HG03354 (cell line): ENCODE data around the gene TASL.
"Not testable (repeated sequence)": the region's sequence is repeated elsewhere in the genome, so short reads cannot be mapped to it uniquely, and the experiment has no call there.

Experiments
- ATAC-seq: cut with Tn5 transposase; IDR thresholded peaks from one replicate; pipeline ENCODE4 v1.9.1; 2021; ENCODE audit warnings: mild to moderate bottlenecking; ENCODE audit not compliant: unreplicated experiment, poor library complexity, severe bottlenecking

The TASL gene

DNA sequence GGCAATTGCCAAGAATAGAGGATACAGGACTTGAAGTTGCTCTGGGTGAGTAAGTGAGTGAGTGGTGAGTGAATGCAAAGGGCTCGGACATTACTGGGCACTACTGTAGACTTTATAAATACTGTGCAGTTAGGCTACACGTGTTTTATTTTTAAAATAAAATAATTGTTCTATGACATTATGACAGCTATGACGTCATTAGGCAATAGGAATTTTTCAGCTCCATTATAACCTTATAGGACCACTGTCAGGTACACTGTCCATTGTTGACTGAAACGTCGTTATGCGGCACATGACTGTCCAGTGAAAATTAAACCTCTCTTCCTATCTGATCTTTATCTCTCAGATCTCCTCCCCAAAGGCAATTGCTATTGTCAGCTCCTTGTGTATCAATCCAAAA, 5.1 kb upstream of the TASL start:
- ATAC-seq = no peak

DNA sequence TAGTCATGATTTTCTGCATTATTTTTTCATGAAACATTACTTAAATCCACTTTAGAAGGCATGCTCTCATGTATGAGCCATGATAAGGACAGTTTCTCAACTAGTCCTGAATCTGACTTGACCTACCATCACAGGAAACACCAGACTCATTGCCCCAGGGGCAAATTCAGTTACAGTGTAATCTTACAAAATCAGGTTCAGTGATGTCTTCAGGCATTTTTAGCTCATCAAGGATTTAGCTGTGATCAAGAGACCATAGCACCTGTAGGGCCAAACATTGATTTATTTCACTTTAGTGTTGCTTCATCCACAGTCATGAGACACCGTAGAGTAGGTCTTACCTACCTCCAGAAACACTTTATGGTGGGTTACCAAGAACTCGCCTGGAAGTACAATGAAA, 3.1 kb upstream of the TASL start:
- no peak for ATAC-seq

DNA sequence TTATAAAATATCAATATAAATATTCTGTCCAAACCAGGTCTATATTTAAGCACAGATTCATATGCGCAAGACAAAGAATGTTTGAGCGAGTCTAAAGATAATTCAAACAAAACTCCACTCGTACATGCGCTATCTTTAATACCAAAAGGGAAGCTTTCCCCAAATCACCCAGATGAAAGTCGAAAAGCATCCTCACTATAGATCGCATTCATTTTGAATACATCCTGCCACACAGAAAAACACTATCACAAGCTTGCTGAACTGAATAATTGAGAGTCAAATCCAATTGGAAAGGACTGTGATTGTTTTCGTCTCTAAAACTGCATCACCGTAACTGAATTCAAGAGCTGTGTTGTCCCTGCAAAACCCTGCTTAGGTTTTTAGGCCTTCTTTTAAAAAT, 685 bp downstream of the TASL start:
- ATAC-seq = peak; percentile 0

- ATAC-seq = no peak
Measured at GRCh38 chrX:30573125-30573524, 4.4 kb downstream of the TASL start.

GRCh38 chrX:30572678-30573077, 4.9 kb downstream of the TASL start:
- ATAC-seq = no peak

GRCh38 chrX:30572004-30572403, 5.6 kb downstream of the TASL start:
- ATAC-seq = peak; percentile 41

- no peak for ATAC-seq
Measured at GRCh38 chrX:30570505-30570904, 7.1 kb downstream of the TASL start.

GRCh38 chrX:30568136-30568535, 9.4 kb downstream of the TASL start:
- peak; percentile 81 for ATAC-seq

- not testable (repeated sequence) for ATAC-seq
Measured at GRCh38 chrX:30563070-30563469, 14.5 kb downstream of the TASL start.

DNA sequence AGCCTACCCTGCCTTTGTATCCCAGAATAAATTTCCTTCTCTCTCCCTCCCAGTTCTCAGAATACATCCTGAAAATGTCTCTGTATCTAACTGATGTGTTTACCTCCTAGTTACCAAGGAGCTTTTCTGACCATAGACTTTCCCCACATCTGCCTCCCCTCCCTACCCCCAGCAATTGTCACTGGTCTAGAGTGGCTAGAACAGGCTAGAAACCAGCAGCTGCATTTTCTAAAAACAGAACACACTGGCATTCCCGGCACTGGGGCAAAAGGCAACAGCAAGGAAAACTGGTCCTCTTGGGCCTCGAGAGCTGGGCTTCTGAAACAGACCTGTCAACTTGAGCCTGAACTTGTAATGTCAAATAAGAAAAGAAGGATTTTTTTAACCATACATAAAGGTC, 16.4 kb downstream of the TASL start:
- ATAC-seq = no peak

DNA sequence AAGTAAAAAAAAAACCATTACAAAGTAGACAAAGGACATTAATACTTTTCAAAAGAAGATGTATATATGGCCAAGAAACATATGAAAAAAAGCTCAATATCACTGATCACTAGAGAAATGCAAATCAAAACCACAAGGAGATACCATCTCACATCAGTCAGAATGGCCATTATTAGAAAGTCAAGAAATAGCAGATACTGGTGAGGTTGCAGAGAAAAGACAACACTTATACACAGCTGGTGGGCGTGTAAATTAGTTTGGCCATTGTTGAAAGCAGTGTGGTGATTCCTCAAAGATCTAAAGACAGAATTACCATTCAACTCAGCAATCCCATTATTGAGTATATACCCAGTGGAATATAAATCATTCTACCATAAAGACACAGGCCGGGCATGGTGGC, 39.3 kb downstream of the TASL start:
- peak; percentile 79 for ATAC-seq

DNA sequence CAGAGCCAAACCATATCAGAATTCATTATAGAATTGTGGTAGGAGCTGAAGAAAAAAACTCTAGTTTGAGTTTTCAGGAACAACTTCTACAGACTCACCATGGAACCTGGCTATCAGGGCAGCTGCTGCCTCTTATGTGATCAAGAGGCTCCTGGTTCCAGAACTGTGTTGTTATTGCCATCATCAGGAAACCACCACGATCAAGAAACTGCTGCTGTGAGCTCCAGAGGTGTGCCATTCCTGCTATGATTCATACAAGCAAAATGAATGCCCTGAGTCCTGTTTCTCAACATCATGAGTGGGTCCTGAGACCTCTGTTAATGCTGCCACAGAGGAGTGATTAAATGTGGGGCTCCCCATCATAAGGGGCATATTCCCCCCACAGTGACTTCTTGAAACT, 43.7 kb downstream of the TASL start:
- no peak for ATAC-seq

- ATAC-seq = no peak
Measured at GRCh38 chrX:30533266-30533665, 44.3 kb downstream of the TASL start.

DNA sequence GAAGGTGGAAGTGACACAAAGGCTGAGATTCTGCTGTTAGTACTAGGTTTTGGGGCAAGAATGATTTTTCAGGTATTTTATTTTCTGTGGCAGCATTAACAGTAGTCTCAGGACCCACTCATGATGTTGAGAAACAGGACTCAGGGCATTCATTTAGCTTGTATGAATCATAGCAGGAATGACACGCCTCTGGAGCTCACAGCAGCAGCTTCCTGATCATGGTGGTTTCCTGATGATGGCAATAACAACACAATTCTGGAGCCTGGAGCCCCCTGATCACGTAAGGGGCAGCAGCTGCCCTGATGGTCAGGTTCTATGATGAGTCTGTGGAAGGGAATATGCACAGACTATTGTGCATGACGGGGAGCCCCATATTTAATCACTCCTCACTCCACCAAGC, 47.0 kb downstream of the TASL start:
- ATAC-seq = no peak

GRCh38 chrX:30525732-30526131, 51.8 kb downstream of the TASL start:
- no peak for ATAC-seq

GRCh38 chrX:30521440-30522182, 56.0 kb downstream of the TASL start:
- no peak for ATAC-seq

DNA sequence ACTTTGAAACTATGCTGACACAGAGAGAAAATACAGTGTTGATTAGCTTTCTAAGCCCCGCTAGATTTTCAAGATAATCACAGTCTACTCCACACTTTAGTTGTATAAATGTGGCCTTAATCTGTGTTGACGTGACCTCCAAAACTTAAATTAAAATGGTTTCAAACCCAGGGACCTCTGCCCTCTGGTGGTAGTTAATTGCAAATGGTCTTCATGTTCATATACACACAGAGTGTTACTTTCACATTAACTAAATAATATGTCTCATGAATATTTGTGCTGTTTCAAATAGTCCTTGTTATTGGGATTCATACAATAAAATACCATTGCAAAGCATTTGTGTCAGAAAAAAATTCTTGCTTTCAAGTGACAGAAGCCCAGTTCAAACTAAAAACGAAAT, 64.3 kb downstream of the TASL start:
- ATAC-seq = peak; percentile 75
